ENCODE measurements around the gene MSH5. TPM values are rescaled to one million over a fixed set of nuclear protein-coding genes. Genes with fewer than 3 reads are reported as not detected.
A peak's percentile ranks its signal among the peaks of the same experiment; 100 is the strongest.

MSH5 gene
- total and polyA plus RNA-seq, 7 donors, result 1.4 to 3.0 (median 1.8) TPM

- WGBS, 3 donors, result 87 to 94% (median 87%) methylated on average over 2 of the region's 2 CpGs
- Histone ChIP-seq H3K9me3 (no peaks in the 10 kb centered on the region), H3K27ac (no peak overlapping the region), H3K27me3 (ENCODE audit: insufficient read depth in 3 of 3, low read length in 2 of 3) (no peaks in the 10 kb centered on the region), H3K4me1 (no peaks in the 10 kb centered on the region), H3K36me3 (ENCODE audit: insufficient read depth in 1 of 2, low read depth in 1 of 2) (peaks cover 0 to 24% of the 10 kb centered on the region in 2 donors), H3K4me3 (no peak overlapping the region)
- TF ChIP-seq CTCF (IDR thresholded peaks at IDR 0.05), result no peak
- no peak for ATAC-seq
- intact Hi-C loops (cut with DNase I), result loop anchor here in 1 of 2 donors (5.0 to 10.0 kb wide), 2 partner anchors 61 to 94 kb away; partner anchors contain the start of gene NEU1
- no peak for DNase-seq
These were observed 31.1 kb downstream of the MSH5 start for GRCh38 chr6:31770860-31771259.

- Histone ChIP-seq H3K36me3 (ENCODE audit: insufficient read depth in 1 of 2, low read depth in 1 of 2) (peaks cover 0 to 12% of the 10 kb centered on the region in 2 donors), H3K27me3 (ENCODE audit: insufficient read depth in 3 of 3, low read length in 2 of 3) (no peaks in the 10 kb centered on the region), H3K4me1 (peaks cover 9% of the 10 kb centered on the region), H3K27ac (no peak overlapping the region), H3K4me3 (no peak overlapping the region), H3K9me3 (no peaks in the 10 kb centered on the region)
- WGBS, 3 donors, result 71 to 78% (median 74%) methylated on average over 4 of the region's 4 CpGs
- no peak for DNase-seq
- ATAC-seq, result no peak
- intact Hi-C loops (cut with DNase I), result loop anchor here in 1 of 2 donors (5.0 to 10.0 kb wide), 2 partner anchors 60 to 93 kb away; partner anchors contain the start of gene NEU1
- TF ChIP-seq CTCF (IDR thresholded peaks at IDR 0.05), result no peak
These were observed 32.2 kb downstream of the MSH5 start for GRCh38 chr6:31771992-31772358.

GRCh38 chr6:31775184-31775583 lies 35.4 kb downstream of the MSH5 start:
- TF ChIP-seq CTCF (IDR thresholded peaks at IDR 0.05), result no peak
- WGBS, 3 donors, result 71 to 80% (median 72%) methylated on average over 4 of the region's 4 CpGs
- intact Hi-C loops (cut with DNase I), result loop anchor here in 1 of 2 donors (10.0 kb wide), 1 partner anchor 90 kb away; the partner anchor contains the start of gene NEU1

GRCh38 chr6:31775633-31776484 lies 36.1 kb downstream of the MSH5 start:
- WGBS, 3 donors, result 84 to 89% (median 87%) methylated on average over 32 of the region's 32 CpGs
- intact Hi-C loops (cut with DNase I), result loop anchor here (2.0 to 10.0 kb wide), 2 partner anchors 55 to 89 kb away; partner anchors contain the start of gene NEU1 (in 1 of the 2)
- no peak for DNase-seq
- Histone ChIP-seq H3K4me1 (peaks cover 17% of the 10 kb centered on the region), H3K9me3 (no peaks in the 10 kb centered on the region), H3K27ac (peak overlapping the region; percentile 88), H3K4me3 (peak overlapping the region; percentile 55), H3K36me3 (ENCODE audit: insufficient read depth in 1 of 2, low read depth in 1 of 2) (peaks cover 0 to 29% of the 10 kb centered on the region in 2 donors), H3K27me3 (ENCODE audit: insufficient read depth in 3 of 3, low read length in 2 of 3) (no peaks in the 10 kb centered on the region)
- no peak for ATAC-seq
- TF ChIP-seq CTCF (IDR thresholded peaks at IDR 0.05), result no peak

More at GRCh38 chr6:31775184-31775583, 35.4 kb downstream of the MSH5 start:
- no peaks in the 10 kb centered on the region for H3K9me3 ChIP-seq
- no peaks in the 10 kb centered on the region for H3K27me3 ChIP-seq (ENCODE audit: insufficient read depth in 3 of 3, low read length in 2 of 3)
- H3K4me1 ChIP-seq, result peaks cover 17% of the 10 kb centered on the region
- no peak overlapping the region for H3K4me3 ChIP-seq
- DNase-seq (no peak), ATAC-seq (no peak)
- H3K36me3 ChIP-seq (ENCODE audit: insufficient read depth in 1 of 2, low read depth in 1 of 2), result peaks cover 0 to 23% of the 10 kb centered on the region in 2 donors
- H3K27ac ChIP-seq, result peak overlapping the region; percentile 88

Data from psoas muscle (tissue), 8 donors.